ENCODE results near the gene GATA5.

Gene GATA5

DNA sequence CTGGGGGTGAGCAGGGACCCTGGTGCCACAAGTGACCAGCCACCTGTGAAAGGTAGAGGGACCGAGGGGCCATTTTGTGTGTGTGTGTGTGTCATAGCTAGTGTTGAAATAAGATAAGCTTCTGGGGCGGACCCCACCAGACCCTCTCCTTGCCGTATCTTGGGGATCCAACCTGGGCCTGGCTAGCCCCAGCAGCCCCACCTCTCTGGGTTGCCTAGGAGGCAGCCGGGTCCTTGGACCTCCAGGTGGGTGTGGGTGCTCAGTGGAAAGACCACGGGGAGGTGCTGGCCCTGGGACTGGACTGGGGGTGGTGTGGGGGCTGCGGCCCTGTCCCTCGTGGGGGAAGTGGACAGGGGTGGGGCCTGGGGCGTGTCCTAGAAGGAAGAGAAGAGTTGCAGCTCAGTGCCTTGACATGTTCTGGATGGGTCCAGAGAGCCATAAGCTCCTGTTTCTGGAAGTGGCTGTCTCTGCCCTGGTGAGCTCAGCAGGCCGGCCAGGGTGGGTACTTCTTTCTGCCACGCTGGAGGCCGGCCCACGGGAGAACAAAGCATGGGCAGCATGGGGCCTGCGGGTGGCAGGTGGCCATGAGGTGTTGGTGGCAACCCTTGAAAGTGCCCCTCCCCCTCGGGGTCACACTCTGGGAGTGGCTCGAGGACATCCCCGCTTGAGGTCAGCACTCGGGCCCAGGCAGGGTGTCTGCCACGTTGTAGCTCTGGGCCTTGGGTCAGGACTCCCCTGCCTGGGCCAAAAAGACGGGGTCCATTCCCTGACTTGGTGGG, 56.9 kb downstream of the GATA5 start:
- no peak for DNase-seq (ENCODE audit: low read depth in 1 of 2, low spot score in 1 of 2)

DNA sequence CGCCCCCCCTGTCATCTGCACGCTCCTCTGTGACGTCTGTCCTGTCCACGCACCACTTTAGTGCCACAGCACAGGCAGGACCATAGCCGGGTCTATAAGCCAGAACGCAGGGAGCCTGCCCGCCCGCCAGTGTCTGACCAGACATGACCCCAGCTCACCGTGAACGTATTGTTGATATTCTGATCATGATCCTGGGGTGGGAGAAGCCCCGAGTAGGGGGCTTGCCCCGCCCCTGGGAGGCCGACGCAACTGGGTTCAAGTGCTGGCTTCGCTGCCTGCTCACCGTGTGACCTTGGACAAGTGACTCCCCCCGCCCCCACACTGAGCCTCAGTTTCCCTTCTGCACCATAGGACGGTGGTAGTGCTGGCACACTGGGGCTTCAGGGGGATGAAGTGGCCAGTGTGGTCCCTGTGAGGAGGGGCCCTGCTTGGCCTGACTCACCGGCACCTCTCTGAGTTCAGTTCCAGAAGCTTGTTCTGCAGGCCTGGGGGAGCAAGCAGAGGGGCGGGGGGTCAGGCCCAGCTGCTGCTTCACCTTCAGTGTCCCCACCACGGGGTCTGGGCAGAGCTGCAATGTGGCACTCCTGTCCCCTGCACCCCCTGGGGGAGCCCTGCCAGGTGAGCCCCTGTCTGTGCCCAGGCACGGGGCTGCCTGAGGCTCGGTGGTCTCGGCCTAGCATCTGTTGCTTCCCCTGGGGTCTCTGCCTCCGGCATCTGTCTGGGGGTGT, 57.6 kb downstream of the GATA5 start:
- DNase-seq (ENCODE audit: low read depth in 1 of 2, low spot score in 1 of 2) = no peak

DNA sequence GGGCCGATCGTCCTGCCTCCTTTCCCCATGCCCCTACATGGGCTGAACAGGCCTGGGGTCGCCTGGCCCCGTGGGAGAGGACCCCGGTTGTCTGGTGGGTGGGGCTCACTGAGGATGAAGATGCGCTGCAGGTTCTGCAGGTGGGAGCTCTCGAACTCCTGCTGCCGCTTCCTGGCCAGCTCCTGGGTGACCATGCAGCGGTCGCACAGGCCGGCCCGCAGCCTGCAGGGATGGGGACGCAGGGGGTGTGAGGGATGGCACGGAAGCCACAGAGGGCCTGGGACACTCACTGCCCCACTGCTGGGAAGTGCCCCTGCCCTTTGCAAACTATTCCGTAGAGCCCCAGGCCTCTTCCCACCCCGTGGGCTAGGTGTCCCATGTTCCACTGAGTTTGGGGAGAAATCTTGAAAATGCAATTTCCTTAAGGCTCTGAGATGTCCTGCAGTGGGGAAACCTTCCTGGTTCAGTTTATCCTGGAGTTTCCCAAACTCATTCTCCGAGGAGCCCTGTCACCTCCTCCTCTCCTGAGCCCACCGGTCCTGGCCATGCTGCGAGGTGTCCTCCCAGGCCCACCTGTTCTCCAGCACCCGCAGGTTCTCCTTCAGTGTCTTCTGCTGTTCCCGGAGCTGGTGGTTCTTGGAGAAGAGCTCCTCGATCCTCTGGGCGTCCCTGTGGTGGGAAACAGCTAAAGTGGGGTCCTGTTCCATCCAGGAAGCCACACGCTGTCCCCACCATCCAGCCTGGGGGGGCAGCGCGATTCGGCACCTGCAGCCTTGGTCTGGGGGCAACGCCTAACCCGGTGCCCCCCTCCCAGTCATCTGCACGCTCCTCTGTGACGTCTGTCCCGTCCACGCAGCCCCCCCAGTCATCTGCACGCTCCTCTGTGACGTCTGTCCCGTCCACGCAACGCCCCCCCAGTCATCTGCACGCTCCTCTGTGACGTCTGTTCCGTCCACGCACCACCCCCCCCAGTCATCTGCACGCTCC, 58.9 kb downstream of the GATA5 start:
- DNase-seq (ENCODE audit: low read depth in 1 of 2, low spot score in 1 of 2) = no peak

DNA sequence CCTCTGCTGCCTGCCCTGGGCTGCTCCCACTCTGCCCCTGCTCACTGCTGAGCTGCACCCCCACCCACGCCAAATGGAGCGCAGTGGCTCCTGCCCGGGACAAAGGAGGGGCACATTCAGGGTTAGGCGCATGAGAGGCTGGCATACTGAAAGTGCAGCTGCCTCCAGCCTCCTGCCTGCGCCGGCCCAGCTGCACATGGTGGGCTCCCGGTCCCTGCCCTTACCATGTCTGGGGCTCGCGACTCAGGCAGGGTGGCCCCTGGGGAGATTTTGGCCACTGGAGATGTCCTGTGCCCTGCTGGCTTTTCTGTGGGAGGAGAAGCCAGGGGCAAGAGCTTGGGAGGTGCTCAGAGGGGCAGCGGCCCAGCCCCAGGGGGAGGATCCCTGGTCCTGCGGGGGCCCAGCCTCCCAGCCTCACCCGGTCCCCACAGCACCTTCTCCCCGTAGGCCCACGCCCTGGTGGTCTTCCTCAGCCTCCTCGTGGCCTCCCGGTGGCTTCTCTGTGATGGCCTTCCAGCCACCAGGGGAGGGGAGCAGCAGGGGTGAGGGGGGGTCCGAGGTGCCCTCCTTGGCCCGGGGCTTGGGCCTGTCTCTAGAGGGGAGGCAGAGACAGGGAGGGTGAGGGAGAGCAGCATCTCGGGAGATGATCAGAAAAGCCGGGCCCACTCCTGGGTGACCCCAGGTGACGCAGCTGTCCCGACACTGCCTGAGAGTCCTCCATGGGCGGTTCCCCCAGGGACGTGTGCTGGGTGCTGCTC, 60.3 kb downstream of the GATA5 start:
- no peak for DNase-seq (ENCODE audit: low read depth in 1 of 2, low spot score in 1 of 2)

DNA sequence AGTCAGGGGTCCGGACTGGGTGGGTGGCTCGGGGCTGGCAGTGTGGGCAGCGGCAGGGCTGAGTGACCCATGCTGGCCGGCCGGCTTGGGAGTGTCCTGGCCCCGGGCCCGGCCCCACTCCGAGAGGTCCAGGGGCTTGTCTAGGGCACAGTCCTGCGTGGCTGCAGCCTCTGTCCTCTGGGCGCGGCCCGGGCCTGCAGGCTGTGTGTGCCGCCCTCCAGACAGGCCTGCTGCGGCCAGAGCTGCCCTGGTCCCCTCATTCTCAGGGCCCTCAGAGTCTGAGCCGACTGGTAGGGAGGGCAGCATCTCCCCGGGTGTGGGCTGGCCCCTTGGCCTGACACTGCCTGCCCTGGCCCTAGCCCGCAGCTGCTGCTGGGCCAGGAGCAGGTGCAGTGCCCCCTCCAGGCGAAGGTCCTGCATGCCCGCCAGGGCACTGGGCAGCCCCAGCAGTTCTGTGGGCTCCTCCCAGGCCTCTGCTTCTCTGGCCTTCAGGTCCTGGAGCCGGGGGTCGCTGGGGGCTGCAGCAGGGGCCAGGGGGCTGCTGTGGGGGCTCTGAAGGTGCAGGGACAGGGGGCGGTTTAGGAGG, 61.8 kb downstream of the GATA5 start:
- DNase-seq (ENCODE audit: low read depth in 1 of 2, low spot score in 1 of 2) = no peak
